ENCODE results near the gene CENPN. TPM values are rescaled to one million over a fixed set of nuclear protein-coding genes. Genes with fewer than 3 reads are reported as not detected.

The CENPN gene
- total and polyA plus RNA-seq, 2 of the 8 experiments (the other 6 are each of a cell fraction or from before 2014, with no cell fraction given) = 32.8 to 67.0 TPM

- H2AFZ ChIP-seq (ENCODE audit: low read length) = no peak overlapping the region
- TF ChIP-seq JUN (IDR thresholded peaks at IDR 0.05; ENCODE audit: low read depth, low read length) (no peak), SP1 (IDR thresholded peaks at IDR 0.05; ENCODE audit: low read depth, low read length) (no peak), KDM5A (IDR thresholded peaks at IDR 0.05; ENCODE audit: low read length) (no peak), NRF1 (IDR thresholded peaks at IDR 0.05; ENCODE audit: low read depth, low read length) (no peak), HDAC2 (IDR thresholded peaks at IDR 0.05; ENCODE audit: borderline replicate concordance in 1 of 2, low read depth in 2 of 2, low read length in 2 of 2) (no peak), BRCA1 (IDR thresholded peaks at IDR 0.05; ENCODE audit: low read depth, low read length) (no peak), SIX5 (IDR thresholded peaks at IDR 0.05; ENCODE audit: low read depth, low read length) (no peak), BACH1 (IDR thresholded peaks at IDR 0.05; ENCODE audit: low read length) (no peak), SP2 (IDR thresholded peaks at IDR 0.05; ENCODE audit: low read length) (no peak), TBP (IDR thresholded peaks at IDR 0.05; ENCODE audit: low read depth, low read length) (no peak), TEAD4 (IDR thresholded peaks at IDR 0.05; ENCODE audit: low read depth, low read length) (no peak), POLR2A (IDR thresholded peaks at IDR 0.05; ENCODE audit: control extremely low read depth in 1 of 2, low read depth in 2 of 2, low read length in 2 of 2) (no peak), EZH2 (IDR thresholded peaks at IDR 0.05; ENCODE audit: low read depth, low read length, severe bottlenecking) (no peak), GABPA (IDR thresholded peaks at IDR 0.05; ENCODE audit: borderline replicate concordance, insufficient read depth, low read length) (no peak), BCL11A (IDR thresholded peaks at IDR 0.05; ENCODE audit: low read depth in 2 of 2, low read length in 2 of 2) (no peak)
- no peak overlapping the region for H4K91ac ChIP-seq (replicated peaks; ENCODE audit: insufficient read length, low read length)
- ChIA-PET CTCF (ENCODE audit: partially characterized antibody) (interaction anchor here (7.1 kb wide), 1 partner anchor 11 kb away, joined by 83 read pairs; no protein-coding TSS in a partner anchor), POLR2A (ENCODE audit: partially characterized antibody) (no interaction called here)
- H2BK15ac ChIP-seq (ENCODE audit: low read length) = no peak overlapping the region
- FAIRE-seq = no peak
- H2BK120ac ChIP-seq (replicated peaks; ENCODE audit: low read depth, low read length) = no peak overlapping the region
- no peaks in the 10 kb centered on the region for H3K36me3 ChIP-seq (ENCODE audit: control insufficient read depth in 2 of 4, insufficient read depth in 4 of 4, low read length in 3 of 4)
- H3K14ac ChIP-seq (ENCODE audit: insufficient read length) = no peak overlapping the region
- H3K27me3 ChIP-seq (replicated peaks in 1 of 4; ENCODE audit: control insufficient read depth in 3 of 4, extremely low read depth in 1 of 4, insufficient read depth in 3 of 4, low read length in 3 of 4) = no peaks in the 10 kb centered on the region
- no peak overlapping the region for H3K23ac ChIP-seq (ENCODE audit: insufficient read length)
- no peak overlapping the region for H3K4me3 ChIP-seq (ENCODE audit: extremely low read depth in 1 of 4, insufficient read depth in 2 of 4, low read depth in 3 of 4, low read length in 4 of 4)
- no peak overlapping the region for H2BK5ac ChIP-seq (ENCODE audit: low read depth, low read length)
- H3K4me1 ChIP-seq (replicated peaks in 1 of 4; ENCODE audit: control insufficient read depth in 3 of 4, insufficient read depth in 4 of 4, low read length in 3 of 4) = peaks cover 0 to 5% (median 2%) of the 10 kb centered on the region in 4 experiments; a peak in 1 of 7 replicates
- H3K4ac ChIP-seq (replicated peaks; ENCODE audit: insufficient read length, low read depth, low read length) = no peak overlapping the region
- no peak overlapping the region for H3K27ac ChIP-seq (ENCODE audit: low read depth, low read length)
- H3K56ac ChIP-seq (replicated peaks; ENCODE audit: insufficient read length, low read depth, low read length) = no peak overlapping the region
- H3K79me2 ChIP-seq (ENCODE audit: control insufficient read depth in 1 of 2, insufficient read depth in 2 of 2, low read length in 2 of 2) = peaks cover 6 to 91% of the 10 kb centered on the region in 2 experiments
- H3K9ac ChIP-seq (replicated peaks in 1 of 4; ENCODE audit: extremely low read depth in 1 of 4, low read depth in 3 of 4, low read length in 3 of 4) = no peak overlapping the region
- no peak overlapping the region for H3K18ac ChIP-seq (ENCODE audit: extremely low read depth, low read length)
- H3K4me2 ChIP-seq (ENCODE audit: insufficient read depth in 1 of 2, low read depth in 2 of 2, low read length in 2 of 2) = no peak overlapping the region
- no peak overlapping the region for H2AK5ac ChIP-seq (ENCODE audit: low read depth, low read length)
- H2BK12ac ChIP-seq (ENCODE audit: low read depth, low read length) = no peak overlapping the region
- peaks cover 6% of the 10 kb centered on the region; the same call in 1 of the 2 replicates for H3K23me2 ChIP-seq (ENCODE audit: low read depth, low read length)
- H2BK20ac ChIP-seq (ENCODE audit: low read length) = no peak overlapping the region
- no peak for DNase-seq (ENCODE audit: low read depth in 1 of 2, low spot score in 2 of 2)
- peaks cover 0 to 10% of the 10 kb centered on the region in 2 experiments for H4K20me1 ChIP-seq (replicated peaks in 1 of 2; ENCODE audit: control insufficient read depth in 1 of 2, insufficient read depth in 2 of 2, low read length in 2 of 2)
- H4K5ac ChIP-seq (ENCODE audit: insufficient read length, low read depth, low read length) = no peak overlapping the region
- peaks cover 6% of the 10 kb centered on the region; the same call in 1 of the 2 replicates for H3K79me1 ChIP-seq (ENCODE audit: low read depth, low read length)
- no peak overlapping the region for H4K8ac ChIP-seq (ENCODE audit: extremely low read depth, insufficient read depth, low read length)
- WGBS, 2 experiments (ENCODE audit: extremely low coverage in 1 of 2, insufficient coverage in 1 of 2, insufficient read length in 1 of 2, insufficient replicate concordance in 2 of 2, low coverage in 1 of 2, low lambda C conversion rate in 2 of 2, missing lambda C conversion rate in 1 of 2) = 87% methylated on average over 5 of the region's 5 CpGs; no CpG with 5 or more reads in 1 of the 2 experiments
- no peaks in the 10 kb centered on the region for H3K9me3 ChIP-seq (ENCODE audit: insufficient read depth in 2 of 2, low read depth in 1 of 2, low read length in 1 of 2)
Measured at GRCh38 chr16:81001330-81001729, 5.7 kb upstream of the CENPN start.
